ENCODE measurements around the gene SFT2D1. TPM values are rescaled to one million over a fixed set of nuclear protein-coding genes. Genes with fewer than 3 reads are reported as not detected.

The SFT2D1 gene
- total RNA-seq, 1 donor from 2014 or later = 48.9 TPM

GRCh38 chr6:166271376-166271765, 71.0 kb downstream of the SFT2D1 start:
- H3K9me3 ChIP-seq (ENCODE audit: low read depth) = no peaks in the 10 kb centered on the region
- no peak overlapping the region for H3K9ac ChIP-seq
- H3K27ac Mint-ChIP-seq = no peak overlapping the region
- H3K4me2 ChIP-seq = no peak overlapping the region
- H3K4me1 Mint-ChIP-seq = peaks cover 9% of the 10 kb centered on the region
- peaks cover 37% of the 10 kb centered on the region for H3K27me3 ChIP-seq
- H3K4me3 Mint-ChIP-seq = no peak overlapping the region
- H2AFZ ChIP-seq (replicated peaks) = no peak overlapping the region
- H3K79me2 ChIP-seq (ENCODE audit: low read depth) = no peaks in the 10 kb centered on the region
- no peak for DNase-seq (ENCODE audit: low spot score)
- H3K36me3 Mint-ChIP-seq = no peaks in the 10 kb centered on the region
- no peaks in the 10 kb centered on the region for H3F3A ChIP-seq (ENCODE audit: low read depth)
- H3K27ac ChIP-seq = no peak overlapping the region
- no peak overlapping the region for H3K4me3 ChIP-seq
- H3K27me3 Mint-ChIP-seq (ENCODE audit: insufficient read depth, low read depth) = peaks cover 3% of the 10 kb centered on the region
- H4K20me1 ChIP-seq (ENCODE audit: low read depth) = no peaks in the 10 kb centered on the region
- H3K36me3 ChIP-seq = no peaks in the 10 kb centered on the region
- no peaks in the 10 kb centered on the region for H3K4me1 ChIP-seq
- TF ChIP-seq CTCF (IDR thresholded peaks at IDR 0.05) (no peak), EZH2phosphoT487 (IDR thresholded peaks at IDR 0.05) (no peak), EZH2 (IDR thresholded peaks at IDR 0.05) (no peak)
- no peaks in the 10 kb centered on the region for H3K9me3 Mint-ChIP-seq

- peaks cover 4% of the 10 kb centered on the region for H3K4me1 Mint-ChIP-seq
- no peak overlapping the region for H2AFZ ChIP-seq (replicated peaks)
- no peaks in the 10 kb centered on the region for H3K9me3 Mint-ChIP-seq
- TF ChIP-seq EZH2 (IDR thresholded peaks at IDR 0.05) (no peak), EZH2phosphoT487 (IDR thresholded peaks at IDR 0.05) (no peak), CTCF (IDR thresholded peaks at IDR 0.05) (no peak)
- H4K20me1 ChIP-seq (ENCODE audit: low read depth) = no peaks in the 10 kb centered on the region
- no peaks in the 10 kb centered on the region for H3K9me3 ChIP-seq (ENCODE audit: low read depth)
- H3K36me3 ChIP-seq = no peaks in the 10 kb centered on the region
- H3K27me3 Mint-ChIP-seq (ENCODE audit: insufficient read depth, low read depth) = peaks cover 3% of the 10 kb centered on the region
- no peak overlapping the region for H3K27ac Mint-ChIP-seq
- H3K36me3 Mint-ChIP-seq = no peaks in the 10 kb centered on the region
- no peak for DNase-seq (ENCODE audit: low spot score)
- no peak overlapping the region for H3K4me3 Mint-ChIP-seq
- H3K4me1 ChIP-seq = no peaks in the 10 kb centered on the region
- H3K9ac ChIP-seq = no peak overlapping the region
- no peak overlapping the region for H3K27ac ChIP-seq
- H3K27me3 ChIP-seq = peaks cover 32% of the 10 kb centered on the region
- H3K4me2 ChIP-seq = no peak overlapping the region
- no peak overlapping the region for H3K4me3 ChIP-seq
- no peaks in the 10 kb centered on the region for H3F3A ChIP-seq (ENCODE audit: low read depth)
- no peaks in the 10 kb centered on the region for H3K79me2 ChIP-seq (ENCODE audit: low read depth)
These were observed 71.5 kb downstream of the SFT2D1 start for GRCh38 chr6:166270706-166271375.

Other genes starting within 250 kb of the SFT2D1 start
- gene TBXT, start 174.7 kb downstream of the SFT2D1 start, total RNA-seq (ENCODE audit: low replicate concordance) = not detected in 2 replicates
- gene PRR18, start 34.2 kb downstream of the SFT2D1 start, total RNA-seq (ENCODE audit: low replicate concordance) = 0.13 and 0.40 TPM in 2 replicates
- gene MPC1, start 40.4 kb upstream of the SFT2D1 start, total RNA-seq (ENCODE audit: low replicate concordance) = 9.4 and 13.2 TPM in 2 replicates
- 0.19 and 0.56 TPM in 2 replicates for gene RAMACL, start 244.1 kb upstream of the SFT2D1 start, total RNA-seq (ENCODE audit: low replicate concordance)